HUES64 (cell line): Measurements from ENCODE around the gene CARD19.

Experiments used
- H3K27ac ChIP-seq: 2 replicates; pipeline ENCODE4 v1.7.0; 2013; ENCODE audit warnings: low read depth, low read length, inconsistent platforms
- H3K27me3 ChIP-seq: 2 replicates; pipeline ENCODE4 v1.6.1; 2013; ENCODE audit warnings: mild to moderate bottlenecking, low read length; ENCODE audit not compliant: insufficient read depth
- H3K36me3 ChIP-seq: 2 replicates; pipeline ENCODE4 v1.6.1; 2013; ENCODE audit warnings: mild to moderate bottlenecking, low read length; ENCODE audit not compliant: insufficient read depth
- H3K4me1 ChIP-seq: 2 replicates; pipeline ENCODE4 v1.6.1; 2013; ENCODE audit warnings: mild to moderate bottlenecking, low read length, moderate library complexity; ENCODE audit not compliant: insufficient read depth
- H3K4me3 ChIP-seq: 2 replicates; pipeline ENCODE4 v1.5.1; 2013; ENCODE audit warnings: mild to moderate bottlenecking, low read length, moderate library complexity
- H3K9ac ChIP-seq: 2 replicates; pipeline ENCODE4 v1.6.1; 2013; ENCODE audit warnings: mild to moderate bottlenecking, low read depth, low read length
- H3K9me3 ChIP-seq: 2 replicates; pipeline ENCODE4 v1.6.1; 2013; ENCODE audit warnings: low read depth, low read length; ENCODE audit not compliant: insufficient read depth
- WGBS: fragments of 150-250, 120-280 bp; methylation state at CpG from one replicate; pipeline ENCODE4 v1.1.7; 2013; ENCODE audit warnings: missing lambda C conversion rate; 5-methylcytosine and 5-hydroxymethylcytosine counted together

The CARD19 gene

GRCh38 chr9:93082841-93083411 is 13.1 kb upstream of the CARD19 start:
- 83% methylated on average over 18 of the region's 18 CpGs for WGBS

GRCh38 chr9:93083592-93084470 is 12.2 kb upstream of the CARD19 start:
- Histone ChIP-seq H3K9ac (no peak overlapping the region), H3K36me3 (no peaks in the 10 kb centered on the region)
- WGBS, result 87% methylated on average over 8 of the region's 8 CpGs

More at GRCh38 chr9:93082841-93083411, 13.1 kb upstream of the CARD19 start:
- Histone ChIP-seq H3K27ac (no peak overlapping the region), H3K27me3 (no peaks in the 10 kb centered on the region), H3K4me3 (no peak overlapping the region), H3K9me3 (no peaks in the 10 kb centered on the region), H3K9ac (no peak overlapping the region), H3K36me3 (no peaks in the 10 kb centered on the region), H3K4me1 (no peaks in the 10 kb centered on the region)

GRCh38 chr9:93084471-93084881 is 11.5 kb upstream of the CARD19 start:
- Histone ChIP-seq H3K36me3 (no peaks in the 10 kb centered on the region), H3K27me3 (no peaks in the 10 kb centered on the region), H3K9ac (no peak overlapping the region), H3K27ac (no peak overlapping the region), H3K4me1 (no peaks in the 10 kb centered on the region), H3K9me3 (no peaks in the 10 kb centered on the region), H3K4me3 (no peak overlapping the region)
- WGBS, result 96% methylated on average over 6 of the region's 6 CpGs

More at GRCh38 chr9:93083592-93084470, 12.2 kb upstream of the CARD19 start:
- no peaks in the 10 kb centered on the region for H3K27me3 ChIP-seq
- H3K4me3 ChIP-seq, result no peak overlapping the region
- no peaks in the 10 kb centered on the region for H3K9me3 ChIP-seq
- no peaks in the 10 kb centered on the region for H3K4me1 ChIP-seq
- no peak overlapping the region for H3K27ac ChIP-seq

- Histone ChIP-seq H3K9me3 (no peaks in the 10 kb centered on the region), H3K27ac (no peak overlapping the region), H3K4me3 (no peak overlapping the region), H3K9ac (no peak overlapping the region), H3K27me3 (no peaks in the 10 kb centered on the region), H3K4me1 (no peaks in the 10 kb centered on the region), H3K36me3 (no peaks in the 10 kb centered on the region)
- 91% methylated on average over 4 of the region's 4 CpGs for WGBS
Measured at GRCh38 chr9:93085676-93086075, 10.3 kb upstream of the CARD19 start.

GRCh38 chr9:93086447-93087224 is 9.4 kb upstream of the CARD19 start:
- Histone ChIP-seq H3K36me3 (no peaks in the 10 kb centered on the region), H3K9me3 (no peaks in the 10 kb centered on the region), H3K27ac (no peak overlapping the region), H3K4me1 (no peaks in the 10 kb centered on the region), H3K4me3 (no peak overlapping the region), H3K27me3 (no peaks in the 10 kb centered on the region), H3K9ac (no peak overlapping the region)
- 96% methylated on average over 8 of the region's 8 CpGs for WGBS

- H3K27me3 ChIP-seq, result no peaks in the 10 kb centered on the region
Measured at GRCh38 chr9:93087971-93088655, 7.9 kb upstream of the CARD19 start.

GRCh38 chr9:93088656-93089015 is 7.4 kb upstream of the CARD19 start:
- no peaks in the 10 kb centered on the region for H3K27me3 ChIP-seq
- no peaks in the 10 kb centered on the region for H3K36me3 ChIP-seq
- no peak overlapping the region for H3K4me3 ChIP-seq
- 93% methylated on average over 4 of the region's 4 CpGs for WGBS
- H3K4me1 ChIP-seq, result no peaks in the 10 kb centered on the region
- no peak overlapping the region for H3K9ac ChIP-seq
- no peak overlapping the region for H3K27ac ChIP-seq
- H3K9me3 ChIP-seq, result no peaks in the 10 kb centered on the region

More at GRCh38 chr9:93087971-93088655, 7.9 kb upstream of the CARD19 start:
- H3K9ac ChIP-seq, result no peak overlapping the region
- WGBS, result 93% methylated on average over 12 of the region's 12 CpGs
- no peak overlapping the region for H3K27ac ChIP-seq
- H3K4me3 ChIP-seq, result no peak overlapping the region
- no peaks in the 10 kb centered on the region for H3K4me1 ChIP-seq
- H3K36me3 ChIP-seq, result no peaks in the 10 kb centered on the region
- no peaks in the 10 kb centered on the region for H3K9me3 ChIP-seq

GRCh38 chr9:93089024-93089423 is 7.0 kb upstream of the CARD19 start:
- no peak overlapping the region for H3K27ac ChIP-seq
- no peaks in the 10 kb centered on the region for H3K36me3 ChIP-seq
- H3K9me3 ChIP-seq, result no peaks in the 10 kb centered on the region
- WGBS, result 89% methylated on average over 5 of the region's 5 CpGs
- H3K4me1 ChIP-seq, result no peaks in the 10 kb centered on the region
- no peaks in the 10 kb centered on the region for H3K27me3 ChIP-seq
- H3K9ac ChIP-seq, result no peak overlapping the region
- H3K4me3 ChIP-seq, result no peak overlapping the region

- Histone ChIP-seq H3K4me1 (no peaks in the 10 kb centered on the region), H3K9ac (no peak overlapping the region), H3K36me3 (no peaks in the 10 kb centered on the region), H3K27ac (no peak overlapping the region), H3K9me3 (no peaks in the 10 kb centered on the region), H3K4me3 (no peak overlapping the region), H3K27me3 (no peaks in the 10 kb centered on the region)
- WGBS, result 95% methylated on average over 12 of the region's 12 CpGs
Measured at GRCh38 chr9:93089481-93089991, 6.5 kb upstream of the CARD19 start.

GRCh38 chr9:93090091-93090655 is 5.8 kb upstream of the CARD19 start:
- no peaks in the 10 kb centered on the region for H3K36me3 ChIP-seq
- H3K27me3 ChIP-seq, result no peaks in the 10 kb centered on the region
- H3K4me1 ChIP-seq, result 0 out of 2 replicates have a peak, but pooled peaks cover 4% of the 10 kb centered on the region
- no peaks in the 10 kb centered on the region for H3K9me3 ChIP-seq
- no peak overlapping the region for H3K4me3 ChIP-seq
- H3K9ac ChIP-seq, result no peak overlapping the region
- WGBS, result 95% methylated on average over 8 of the region's 8 CpGs
- no peak overlapping the region for H3K27ac ChIP-seq
